A549 treated with ZK216348 at 1 μM for 4 hours (cell line): ENCODE results near the gene ATP4A. TPM values are rescaled to one million over a fixed set of nuclear protein-coding genes. Genes with fewer than 3 reads are reported as not detected.

ENCODE experiments used
- total RNA-seq: library from RNA; stranded (reverse); fragments of 200-300 nt; extraction: Qiagen RNA extraction; gene quantifications from 5 replicates; pipeline ENCODE4 v1.2.3, GENCODE V29; 2022; ENCODE audit warnings: low read depth

The ATP4A gene
- not detected in 5 replicates for total RNA-seq

GRCh38 chr19:35563207-35563829 is at the start of gene ATP4A:
TSS of gene ATP4A (minus strand) at chr19:35563658. CDS start at chr19:35563629, 29 bp downstream.

GRCh38 chr19:35612559-35613321 is 49.3 kb upstream of the ATP4A start, which contains the start of gene HAUS5:
TSS of gene HAUS5 (plus strand) at chr19:35612735. CDS start at chr19:35612795, 60 bp downstream.

GRCh38 chr19:35585848-35586247 is 22.4 kb upstream of the ATP4A start, which contains the start of gene PMIS2:
TSS of gene PMIS2 (plus strand) at chr19:35586173. CDS start at chr19:35586260, 87 bp downstream.

GRCh38 chr19:35545001-35545854 is 18.2 kb downstream of the ATP4A start, which contains the start of gene TMEM147:
TSS of gene TMEM147 (plus strand) at chr19:35545626. CDS start at chr19:35545740, 114 bp downstream.

GRCh38 chr19:35533201-35533821 is 30.1 kb downstream of the ATP4A start, which contains the start of gene GAPDHS:
TSS of gene GAPDHS (plus strand) at chr19:35533456. CDS start at chr19:35533528, 72 bp downstream.

GRCh38 chr19:35528218-35529038 is 35.0 kb downstream of the ATP4A start, which contains the start of gene SBSN:
TSS of gene SBSN (minus strand) at chr19:35528311. CDS start at chr19:35528281, 30 bp downstream.

GRCh38 chr19:35513628-35514281 is 49.7 kb downstream of the ATP4A start, which contains the start of gene DMKN:
TSS of gene DMKN (minus strand) at chr19:35513649. CDS start at chr19:35513475, 174 bp downstream.

Other genes with a start within 250 kb of the ATP4A start
- gene CD22, start 234.5 kb downstream of the ATP4A start, total RNA-seq = 0.29 to 1.1 TPM (median 1.0 TPM) in 5 replicates
- not detected in 5 replicates for gene FFAR1, start 215.8 kb downstream of the ATP4A start, total RNA-seq
- gene FFAR3, start 205.2 kb downstream of the ATP4A start, total RNA-seq = not detected in 5 replicates
- not detected in 5 replicates for gene GPR42, start 192.6 kb downstream of the ATP4A start, total RNA-seq
- gene FFAR2, start 115.4 kb downstream of the ATP4A start, total RNA-seq = not detected in 5 replicates
- not detected in 5 replicates for gene KRTDAP, start 73.2 kb downstream of the ATP4A start, total RNA-seq
- gene DMKN, start 50.0 kb downstream of the ATP4A start, total RNA-seq = 26.7 to 44.3 TPM (median 38.3 TPM) in 5 replicates
- 2.6 to 4.4 TPM (median 3.2 TPM) in 5 replicates for gene SBSN, start 35.3 kb downstream of the ATP4A start, total RNA-seq
- gene GAPDHS, start 30.2 kb downstream of the ATP4A start, total RNA-seq = not detected in 5 replicates
- gene TMEM147, start 18.0 kb downstream of the ATP4A start, total RNA-seq = 321 to 437 TPM (median 432 TPM) in 5 replicates
- not detected in 5 replicates for gene PMIS2, start 22.5 kb upstream of the ATP4A start, total RNA-seq
- gene HAUS5, start 49.1 kb upstream of the ATP4A start, total RNA-seq = 10.7 to 19.3 TPM (median 15.2 TPM) in 5 replicates
- gene RBM42, start 65.4 kb upstream of the ATP4A start, total RNA-seq = 125 to 206 TPM (median 199 TPM) in 5 replicates
- 1.1 to 3.1 TPM (median 2.7 TPM) in 5 replicates for gene ETV2, start 78.1 kb upstream of the ATP4A start, total RNA-seq
- gene COX6B1, start 84.7 kb upstream of the ATP4A start, total RNA-seq = 1,241 to 1,697 TPM (median 1,334 TPM) in 5 replicates
- 0.46 to 1.2 TPM (median 0.71 TPM) in 5 replicates for gene UPK1A, start 102.9 kb upstream of the ATP4A start, total RNA-seq
- not detected in 5 replicates for gene ZBTB32, start 140.9 kb upstream of the ATP4A start, total RNA-seq
- gene KMT2B, start 154.3 kb upstream of the ATP4A start, total RNA-seq = 37.3 to 66.3 TPM (median 62.5 TPM) in 5 replicates
- 11.8 to 15.8 TPM (median 12.5 TPM) in 5 replicates for gene IGFLR1, start 178.8 kb upstream of the ATP4A start, total RNA-seq
- gene U2AF1L4, start 181.8 kb upstream of the ATP4A start, total RNA-seq = 23.9 to 34.9 TPM (median 27.6 TPM) in 5 replicates
- 243 to 320 TPM (median 282 TPM) in 5 replicates for gene PSENEN, start 182.0 kb upstream of the ATP4A start, total RNA-seq
- 21.9 to 27.2 TPM (median 23.2 TPM) in 5 replicates for gene LIN37, start 184.9 kb upstream of the ATP4A start, total RNA-seq
- gene HSPB6, start 193.4 kb upstream of the ATP4A start, total RNA-seq = 0.15 to 0.33 TPM (median 0.25 TPM) in 5 replicates
- 25.9 to 31.4 TPM (median 30.7 TPM) in 5 replicates for gene PROSER3, start 194.5 kb upstream of the ATP4A start, total RNA-seq
- gene ARHGAP33, start 211.9 kb upstream of the ATP4A start, total RNA-seq = 3.3 to 8.9 TPM (median 8.1 TPM) in 5 replicates
- 0.13 to 0.52 TPM (median 0.38 TPM) in 5 replicates for gene PRODH2, start 249.2 kb upstream of the ATP4A start, total RNA-seq